CD4-positive, alpha-beta T cell treated with Interleukin-1 beta for 1 hour (primary cell): ENCODE measurements around the gene CPA4.
"Not testable (repeated sequence)": the region's sequence is repeated elsewhere in the genome, so short reads cannot be mapped to it uniquely, and the experiment has no call there.

Experiments used
- DNase-seq, 2 donors: peaks; one replicate each; pipeline ENCODE4 v3.0.0-alpha.2; 2020 to 2022

The CPA4 gene

DNA sequence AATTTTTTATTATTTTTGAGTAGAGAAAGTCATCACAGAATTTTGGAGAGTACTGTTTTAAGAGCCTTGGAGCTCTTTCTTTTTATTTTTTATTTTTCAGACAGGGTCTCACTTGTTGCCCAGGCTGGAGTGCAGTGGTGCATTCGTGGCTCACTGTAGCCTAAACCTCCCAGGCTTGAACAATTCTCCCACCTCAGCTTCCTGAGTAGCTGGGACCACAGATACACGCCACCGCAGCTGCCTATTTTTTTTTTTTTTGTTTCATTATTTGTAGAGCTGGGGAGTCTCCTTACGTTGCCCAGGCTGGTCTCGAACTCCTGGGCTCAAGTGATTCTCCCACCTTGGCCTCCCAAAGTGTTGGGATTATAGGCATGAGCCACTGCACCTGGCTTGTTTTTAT lies 10.6 kb downstream of the CPA4 start:
- DNase-seq = no peak

DNA sequence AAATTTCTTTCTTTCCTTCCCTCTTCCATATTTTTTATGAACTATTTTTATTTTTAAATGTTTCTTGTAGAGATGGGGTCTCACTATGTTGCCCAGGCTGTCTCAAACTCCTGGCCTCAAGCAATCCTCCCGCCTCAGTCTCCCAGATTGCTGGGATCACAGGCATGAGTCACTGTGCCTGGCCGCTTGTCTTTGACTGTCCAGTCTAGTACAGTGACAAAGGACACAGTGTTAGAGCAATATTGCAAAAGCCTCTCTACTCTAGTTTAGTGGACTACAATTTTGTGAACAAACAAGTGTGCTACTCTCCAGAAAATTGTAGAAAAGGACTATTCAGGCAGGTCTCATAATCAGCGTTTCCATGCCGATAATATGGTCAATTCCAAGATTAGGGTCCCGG lies 11.0 kb downstream of the CPA4 start:
- no peak for DNase-seq

GRCh38 chr7:130304878-130305277 lies 11.9 kb downstream of the CPA4 start:
- no peak for DNase-seq

DNA sequence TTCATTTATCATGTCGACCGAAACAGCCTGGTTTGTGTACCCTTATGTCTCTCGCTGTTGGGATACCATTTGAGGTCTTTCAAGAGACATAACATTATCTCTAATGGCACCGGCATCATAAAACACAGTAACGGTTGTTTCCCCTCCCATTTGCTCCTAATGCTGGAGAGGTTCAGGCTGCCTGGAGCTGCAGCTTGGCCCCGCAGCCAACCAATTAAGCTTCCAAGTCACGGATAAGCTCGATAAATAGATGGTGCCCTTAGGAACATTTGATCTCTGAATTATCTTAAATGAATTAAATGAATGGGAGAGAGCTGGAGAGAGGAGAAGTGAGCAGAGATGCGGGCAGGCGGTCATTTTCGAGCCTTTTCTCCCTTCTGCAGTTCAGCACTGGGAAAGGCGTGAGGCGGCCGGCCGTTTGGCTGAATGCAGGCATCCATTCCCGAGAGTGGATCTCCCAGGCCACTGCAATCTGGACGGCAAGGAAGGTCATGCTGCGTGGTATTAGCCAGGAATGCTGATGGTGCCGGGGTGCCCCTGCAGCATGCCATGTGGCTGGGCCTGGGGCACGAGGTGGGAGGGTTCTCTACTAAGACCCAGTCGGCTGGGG lies 12.6 kb downstream of the CPA4 start:
- no peak for DNase-seq

DNA sequence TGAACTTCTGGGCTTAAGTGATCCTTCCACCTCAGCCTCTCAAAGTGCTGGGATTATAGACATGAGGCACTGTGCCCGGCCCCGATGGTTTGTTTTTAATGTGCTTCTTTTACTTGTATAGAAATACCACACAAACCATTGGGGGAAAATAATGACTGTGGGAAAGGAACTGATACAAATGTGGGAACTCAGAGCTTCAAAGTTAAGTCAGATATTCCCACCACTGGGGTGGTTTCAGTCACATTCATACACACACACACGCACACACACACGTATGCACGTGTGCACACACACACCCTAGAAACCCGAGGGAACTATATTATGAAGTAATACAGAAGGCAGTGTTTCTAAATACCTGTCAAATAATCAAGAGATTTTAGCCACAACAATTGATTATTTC lies 17.0 kb downstream of the CPA4 start:
- DNase-seq = no peak

- DNase-seq = no peak
Measured at GRCh38 chr7:130314305-130314704, 21.3 kb downstream of the CPA4 start.

DNA sequence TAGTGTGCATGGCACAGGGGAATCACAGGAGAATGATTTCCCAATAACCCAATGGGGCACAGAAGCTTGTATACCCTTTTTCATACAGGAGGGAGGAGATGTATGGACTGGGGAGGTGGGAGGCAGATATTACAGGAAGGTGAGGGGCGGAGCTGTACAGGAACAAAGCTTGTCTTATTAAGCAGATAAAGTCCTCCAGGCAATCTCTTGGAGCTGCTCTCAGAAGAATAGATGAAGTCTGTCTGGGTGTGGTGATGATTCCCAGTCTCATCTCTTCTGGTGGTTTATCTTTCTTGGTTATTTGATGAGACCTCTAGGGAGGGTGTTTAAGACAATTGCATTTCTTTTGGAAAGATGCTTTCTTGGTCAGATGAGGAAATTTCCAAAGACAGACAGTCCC lies 26.6 kb downstream of the CPA4 start:
- no peak for DNase-seq

GRCh38 chr7:130321542-130322229 lies 28.7 kb downstream of the CPA4 start:
- DNase-seq = not testable (repeated sequence)

DNA sequence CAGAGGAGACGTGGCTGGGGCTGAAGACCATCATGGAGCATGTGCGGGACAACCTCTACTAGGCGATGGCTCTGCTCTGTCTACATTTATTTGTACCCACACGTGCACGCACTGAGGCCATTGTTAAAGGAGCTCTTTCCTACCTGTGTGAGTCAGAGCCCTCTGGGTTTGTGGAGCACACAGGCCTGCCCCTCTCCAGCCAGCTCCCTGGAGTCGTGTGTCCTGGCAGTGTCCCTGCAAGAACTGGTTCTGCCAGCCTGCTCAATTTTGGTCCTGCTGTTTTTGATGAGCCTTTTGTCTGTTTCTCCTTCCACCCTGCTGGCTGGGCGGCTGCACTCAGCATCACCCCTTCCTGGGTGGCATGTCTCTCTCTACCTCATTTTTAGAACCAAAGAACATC lies 29.7 kb downstream of the CPA4 start:
- DNase-seq = no peak

- DNase-seq = no peak
Measured at GRCh38 chr7:130324306-130324943, 31.5 kb downstream of the CPA4 start.

GRCh38 chr7:130329681-130330080 lies 36.7 kb downstream of the CPA4 start:
- no peak for DNase-seq

GRCh38 chr7:130332259-130333053 lies 39.5 kb downstream of the CPA4 start:
- DNase-seq = no peak

DNA sequence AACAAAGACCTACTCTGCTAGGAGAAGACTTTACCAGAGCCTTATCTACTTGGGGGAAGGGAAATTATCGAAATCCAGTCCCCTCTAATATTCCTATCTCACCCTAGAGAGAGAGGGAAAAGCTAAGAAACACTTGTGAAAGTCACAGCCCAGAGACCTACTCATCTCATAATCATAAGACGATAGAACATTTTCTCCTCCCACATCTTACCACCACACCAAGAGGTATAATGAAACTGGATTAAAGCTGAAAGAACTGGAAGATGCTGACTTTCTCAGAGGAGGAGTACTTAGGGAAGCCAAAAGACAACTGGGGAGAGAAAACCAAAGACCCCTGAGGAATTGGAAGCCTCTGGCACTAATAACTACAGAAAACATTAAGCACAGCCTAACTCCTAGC lies 40.9 kb downstream of the CPA4 start:
- no peak for DNase-seq

- no peak for DNase-seq
Measured at GRCh38 chr7:130334274-130334673, 41.3 kb downstream of the CPA4 start.

DNA sequence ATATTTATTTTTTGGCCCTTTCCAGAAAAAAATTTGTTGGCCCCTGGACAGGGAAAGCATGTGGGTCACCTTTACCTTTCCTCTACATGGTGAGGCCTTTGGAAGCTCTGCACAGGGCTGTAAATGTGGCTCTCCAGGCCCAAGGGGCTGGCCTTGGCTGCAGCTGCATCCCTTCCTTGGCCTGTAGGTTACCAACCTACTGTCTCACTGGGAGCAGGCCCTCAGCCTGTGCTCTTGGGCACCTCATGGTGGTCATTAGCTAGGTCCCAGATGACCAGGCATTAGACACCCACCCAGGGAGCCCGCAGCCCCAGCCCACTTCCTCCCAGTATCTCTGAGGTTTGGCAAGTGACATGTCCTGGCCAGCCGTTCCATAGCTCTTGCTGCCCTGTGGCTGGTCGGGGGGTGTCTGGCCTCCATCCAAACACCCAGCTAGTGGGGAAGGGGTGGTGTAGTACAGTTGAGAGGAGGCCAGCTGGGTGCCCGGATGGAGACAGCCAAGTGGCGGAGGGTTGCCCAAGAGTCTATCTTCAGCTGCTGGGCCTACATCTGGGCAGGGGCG lies 44.5 kb downstream of the CPA4 start:
- no peak for DNase-seq

- DNase-seq = no peak
Measured at GRCh38 chr7:130338233-130338632, 45.3 kb downstream of the CPA4 start.

- no peak for DNase-seq
Measured at GRCh38 chr7:130341882-130342281, 48.9 kb downstream of the CPA4 start.

- no peak for DNase-seq
Measured at GRCh38 chr7:130342701-130343380, 49.9 kb downstream of the CPA4 start.

DNA sequence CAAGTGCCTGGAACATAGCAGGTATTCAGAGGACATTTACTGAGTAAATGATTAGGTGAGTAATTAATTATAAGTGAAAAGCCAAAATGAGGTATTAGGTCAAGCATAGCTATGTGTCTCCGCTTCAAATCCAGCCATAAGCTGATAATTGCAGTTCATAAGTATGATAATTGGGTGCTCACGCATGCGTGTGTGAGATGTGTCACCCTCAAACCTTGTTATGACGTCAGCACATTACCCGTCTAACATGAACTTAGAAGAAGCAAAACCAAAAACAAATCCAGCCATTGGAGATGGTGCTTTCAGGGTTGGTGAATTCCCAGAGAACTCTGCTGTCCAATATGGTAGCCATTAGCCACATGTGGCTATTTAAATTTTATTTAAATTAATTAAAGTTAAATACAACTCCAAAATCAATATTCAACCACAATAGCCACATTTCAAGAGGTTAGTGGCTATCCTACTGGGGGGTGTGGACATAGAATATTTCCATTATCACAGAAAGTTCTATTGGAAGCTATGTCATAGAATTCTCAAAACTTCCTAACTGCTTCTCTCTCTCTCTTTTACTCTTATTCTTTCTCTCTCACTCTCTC lies 51.4 kb downstream of the CPA4 start, which contains the start of gene CPA5:
Gene CPA5, plus strand, starts transcription at position 546 of the 596 bp plus-strand sequence. CDS start 1,670 bp downstream, outside the sequence.
- DNase-seq = no peak

GRCh38 chr7:130345136-130345535 lies 52.2 kb downstream of the CPA4 start:
- no peak for DNase-seq

DNA sequence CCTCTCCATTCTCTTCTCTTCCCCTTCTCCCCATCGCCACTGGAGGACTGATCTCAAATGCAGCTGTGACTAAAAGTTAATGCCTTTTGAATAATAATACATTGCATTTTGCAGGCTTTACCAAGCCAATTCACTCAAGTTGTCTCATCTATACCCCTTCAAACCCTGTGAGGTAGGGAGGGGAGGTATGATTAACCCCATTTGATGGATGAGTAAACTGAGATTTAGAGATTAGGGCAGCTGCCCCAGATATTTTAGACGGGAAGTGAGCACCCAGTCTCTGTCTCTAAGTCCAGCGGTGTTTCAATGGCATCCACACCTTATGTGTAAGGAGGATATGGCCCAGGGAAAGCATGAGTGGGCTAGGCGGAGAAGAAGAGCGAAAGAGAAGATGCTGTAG lies 52.8 kb downstream of the CPA4 start:
- no peak for DNase-seq
